ENCODE measurements around the gene FPR3. TPM values are rescaled to one million over a fixed set of nuclear protein-coding genes. Genes with fewer than 3 reads are reported as not detected.
"Not testable (repeated sequence)": the region's sequence is repeated elsewhere in the genome, so short reads cannot be mapped to it uniquely, and the experiment has no call there.

FPR3 gene
- total and polyA plus RNA-seq, 10 donors: 3.4 to 19.7 (median 9.2) TPM

DNA sequence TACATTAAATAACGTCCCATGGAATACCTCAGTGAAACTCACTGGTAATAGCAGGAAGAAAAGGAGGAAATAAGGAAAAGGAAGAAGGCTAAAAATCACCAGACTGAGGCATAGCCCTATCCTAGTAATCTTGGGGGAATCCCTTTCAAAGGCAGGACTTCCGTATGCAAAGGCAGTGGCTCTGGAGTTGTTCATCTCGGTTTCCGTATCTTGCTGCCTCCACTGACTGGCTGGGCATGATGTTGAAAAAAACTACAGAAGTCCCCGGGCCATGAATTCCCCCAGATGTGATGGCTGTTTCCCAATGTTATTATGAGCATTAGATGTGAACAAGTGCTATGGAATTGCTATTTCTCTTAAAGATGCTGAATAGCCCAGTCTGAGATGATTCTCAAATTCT, 28.5 kb upstream of the FPR3 start:
- no peak for DNase-seq
- H3K36me3 ChIP-seq: peaks cover 0 to 16% (median 0%) of the 10 kb centered on the region in 6 donors
- TF ChIP-seq POLR2AphosphoS5 (IDR thresholded peaks at IDR 0.05) (no peak), POLR2A (IDR thresholded peaks at IDR 0.05) (no peak)
- TF ChIP-seq, protein P1, sequence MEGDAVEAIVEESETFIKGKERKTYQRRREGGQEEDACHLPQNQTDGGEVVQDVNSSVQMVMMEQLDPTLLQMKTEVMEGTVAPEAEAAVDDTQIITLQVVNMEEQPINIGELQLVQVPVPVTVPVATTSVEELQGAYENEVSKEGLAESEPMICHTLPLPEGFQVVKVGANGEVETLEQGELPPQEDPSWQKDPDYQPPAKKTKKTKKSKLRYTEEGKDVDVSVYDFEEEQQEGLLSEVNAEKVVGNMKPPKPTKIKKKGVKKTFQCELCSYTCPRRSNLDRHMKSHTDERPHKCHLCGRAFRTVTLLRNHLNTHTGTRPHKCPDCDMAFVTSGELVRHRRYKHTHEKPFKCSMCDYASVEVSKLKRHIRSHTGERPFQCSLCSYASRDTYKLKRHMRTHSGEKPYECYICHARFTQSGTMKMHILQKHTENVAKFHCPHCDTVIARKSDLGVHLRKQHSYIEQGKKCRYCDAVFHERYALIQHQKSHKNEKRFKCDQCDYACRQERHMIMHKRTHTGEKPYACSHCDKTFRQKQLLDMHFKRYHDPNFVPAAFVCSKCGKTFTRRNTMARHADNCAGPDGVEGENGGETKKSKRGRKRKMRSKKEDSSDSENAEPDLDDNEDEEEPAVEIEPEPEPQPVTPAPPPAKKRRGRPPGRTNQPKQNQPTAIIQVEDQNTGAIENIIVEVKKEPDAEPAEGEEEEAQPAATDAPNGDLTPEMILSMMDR (IDR thresholded peaks at IDR 0.05 in 8 of 11, conservative IDR thresholded peaks at IDR 0.05 in 3 of 11): no peak
- H3K27ac ChIP-seq: peak overlapping the region in 5 of 8 donors; percentile 82 to 93 (median 89)
- H3K4me3 ChIP-seq: peak overlapping the region in 1 of 8 donors; percentile 60
- intact Hi-C loops (cut with DNase I; ENCODE audit: low total_unique reads): no loop called here
- 57 to 80% (median 64%) methylated on average over 5 of the region's 5 CpGs for WGBS, 5 donors
- peaks cover 0 to 39% (median 0%) of the 10 kb centered on the region in 7 donors for H3K27me3 ChIP-seq (replicated peaks in 1 of 7)
- no peaks in the 10 kb centered on the region for H3K9me3 ChIP-seq
- peaks cover 0 to 38% (median 4%) of the 10 kb centered on the region in 6 donors for H3K4me1 ChIP-seq

- intact Hi-C loops (cut with DNase I; ENCODE audit: low total_unique reads): no loop called here
- H3K36me3 ChIP-seq: peaks cover 0 to 16% (median 0%) of the 10 kb centered on the region in 6 donors
- WGBS, 5 donors: 1 to 18% (median 4%) methylated on average over 10 of the region's 10 CpGs
- peak overlapping the region in 7 of 8 donors; percentile 73 to 93 (median 89) for H3K27ac ChIP-seq
- no peak for DNase-seq
- TF ChIP-seq POLR2AphosphoS5 (IDR thresholded peaks at IDR 0.05): peak in 1 of 3 donors; percentile 73
- TF ChIP-seq POLR2A (IDR thresholded peaks at IDR 0.05): no peak
- peaks cover 0 to 29% (median 7%) of the 10 kb centered on the region in 6 donors for H3K4me1 ChIP-seq
- peaks cover 0 to 10% (median 0%) of the 10 kb centered on the region in 8 donors for H3K9me3 ChIP-seq
- peak overlapping the region in 1 of 8 donors; percentile 58 for H3K4me3 ChIP-seq
- peaks cover 0 to 21% (median 0%) of the 10 kb centered on the region in 7 donors for H3K27me3 ChIP-seq (replicated peaks in 1 of 7)
Measured at GRCh38 chr19:51771376-51772130, 23.4 kb upstream of the FPR3 start.

DNA sequence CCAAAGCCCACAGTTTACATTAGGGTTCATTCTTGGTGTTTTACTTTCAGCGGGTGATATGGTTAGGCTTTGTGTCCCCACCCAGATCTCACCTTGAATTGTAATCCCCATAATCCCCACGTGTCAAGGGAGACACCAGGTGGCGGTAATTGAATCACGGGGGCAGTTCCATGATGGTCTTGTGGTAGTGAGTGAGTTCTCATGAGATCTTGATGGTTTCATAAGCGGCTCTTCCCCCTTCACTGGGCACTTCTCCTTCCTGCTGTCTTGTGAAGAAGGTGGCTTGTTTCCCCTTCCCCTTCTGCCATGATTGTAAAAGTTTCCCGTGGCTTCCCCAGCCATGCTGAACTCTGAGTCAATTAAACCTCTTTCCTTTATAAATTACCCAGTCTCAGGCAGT, 22.0 kb upstream of the FPR3 start:
- H3K4me1 ChIP-seq: peaks cover 0 to 26% (median 12%) of the 10 kb centered on the region in 6 donors
- H3K9me3 ChIP-seq: peaks cover 0 to 10% (median 0%) of the 10 kb centered on the region in 8 donors
- peaks cover 0 to 28% (median 0%) of the 10 kb centered on the region in 7 donors for H3K27me3 ChIP-seq (replicated peaks in 1 of 7)
- WGBS, 5 donors: 49 to 80% (median 60%) methylated on average over 6 of the region's 6 CpGs
- peak overlapping the region in 1 of 8 donors; percentile 58 for H3K4me3 ChIP-seq
- H3K27ac ChIP-seq: peak overlapping the region in 7 of 8 donors; percentile 73 to 93 (median 89)
- TF ChIP-seq, protein P1 (IDR thresholded peaks at IDR 0.05 in 8 of 11, conservative IDR thresholded peaks at IDR 0.05 in 3 of 11): peak in 1 of 11 experiments; percentile 24
- TF ChIP-seq POLR2A (IDR thresholded peaks at IDR 0.05) (no peak), POLR2AphosphoS5 (IDR thresholded peaks at IDR 0.05) (peak in 1 of 3 donors; percentile 60)
- intact Hi-C loops (cut with DNase I; ENCODE audit: low total_unique reads): no loop called here
- no peak for DNase-seq
- peaks cover 0 to 16% (median 0%) of the 10 kb centered on the region in 6 donors for H3K36me3 ChIP-seq

DNA sequence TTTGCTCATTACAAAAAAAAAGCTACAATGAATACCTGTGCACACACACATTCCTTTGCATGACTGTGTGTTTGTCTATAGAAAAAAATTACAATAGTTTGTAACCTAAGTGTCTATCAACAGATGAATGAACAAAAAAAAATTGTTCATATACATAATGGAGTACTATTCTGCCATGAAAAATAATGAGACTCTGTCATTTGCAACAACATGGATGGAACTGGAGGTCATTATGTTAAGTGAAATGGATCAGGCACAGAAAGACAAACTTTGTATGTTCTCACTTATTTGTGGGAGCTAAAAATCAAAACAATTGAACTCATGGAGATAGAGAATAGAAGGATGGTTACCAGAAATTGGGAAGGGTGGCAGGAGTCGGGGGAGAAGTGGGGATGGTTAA, 18.4 kb upstream of the FPR3 start:
- not testable (repeated sequence) for DNase-seq, H3K27ac ChIP-seq, H3K9me3 ChIP-seq, H3K36me3 ChIP-seq, H3K4me3 ChIP-seq
- intact Hi-C loops (cut with DNase I; ENCODE audit: low total_unique reads): loop anchor here (5.0 kb wide), 1 partner anchor 304 kb away; no protein-coding TSS in a partner anchor
- Histone ChIP-seq H3K4me1 (peaks cover 0 to 25% (median 11%) of the 10 kb centered on the region in 6 donors), H3K27me3 (replicated peaks in 1 of 7) (peaks cover 0 to 59% (median 0%) of the 10 kb centered on the region in 7 donors)
- 88 to 100% (median 94%) methylated on average over 1 of the region's 1 CpG for WGBS, 5 donors
